Kidney (tissue), 22 donors: ENCODE measurements around the gene NT5C2. TPM values are rescaled to one million over a fixed set of nuclear protein-coding genes. Genes with fewer than 3 reads are reported as not detected.
A peak's percentile ranks its signal among the peaks of the same experiment; 100 is the strongest.

Source experiments
- DNase-seq, 5 donors: peaks; one replicate each; pipeline ENCODE4 v3.0.0-alpha.2; 2013 to 2020
- FAIRE-seq: peaks from 2 replicates; lab custom pipeline; 2012; peaks lifted over from hg19 to GRCh38; lab: Jason Lieb, UNC
- H3K27ac ChIP-seq, 2 donors: one replicate each; pipeline ENCODE4 v1.7.0; 2013; ENCODE audit warnings: low read depth in 2 of 2, low read length in 2 of 2, inconsistent platforms in 1 of 2
- H3K27me3 ChIP-seq: one replicate; pipeline ENCODE4 v1.7.1; 2013; ENCODE audit warnings: low read length, inconsistent platforms; ENCODE audit not compliant: control insufficient read depth, insufficient read depth
- H3K36me3 ChIP-seq, 3 donors: one replicate each; pipeline versions ENCODE4 v1.7.0 to v1.7.1; 2013; ENCODE audit warnings: low read length in 3 of 3, control low read depth in 1 of 3, inconsistent platforms in 1 of 3; ENCODE audit not compliant: insufficient read depth in 3 of 3, control insufficient read depth in 2 of 3
- H3K4me1 ChIP-seq, 3 donors: one replicate each; pipeline versions ENCODE4 v1.7.0 to v1.7.1; 2013; ENCODE audit warnings: low read length in 3 of 3, inconsistent platforms in 1 of 3, low read depth in 1 of 3; ENCODE audit not compliant: control insufficient read depth in 2 of 3, insufficient read depth in 2 of 3
- H3K4me3 ChIP-seq, 3 donors: one replicate each; pipeline versions ENCODE4 v1.7.0 to v1.8.1; 2013; ENCODE audit warnings: low read length in 3 of 3, control low read depth in 1 of 3, inconsistent platforms in 1 of 3
- H3K9ac ChIP-seq, 3 donors: one replicate each; pipeline versions ENCODE4 v1.7.0 to v1.7.1; 2013; ENCODE audit warnings: low read length in 3 of 3, control low read depth in 1 of 3, inconsistent platforms in 1 of 3
- H3K9me3 ChIP-seq, 3 donors: one replicate each; pipeline versions ENCODE4 v1.7.0 to v1.7.1; 2013; ENCODE audit warnings: low read length in 3 of 3, control low read depth in 1 of 3, inconsistent platforms in 1 of 3; ENCODE audit not compliant: control insufficient read depth in 2 of 3, insufficient read depth in 1 of 3
- CTCF ChIP-seq: IDR thresholded peaks from 3 replicates; pipeline ENCODE4 v1.5.1; 2012; ENCODE audit warnings: mild to moderate bottlenecking, moderate library complexity, borderline replicate concordance; ENCODE audit not compliant: insufficient read depth; ENCODE audit errors: extremely low read depth
- intact Hi-C: fragments of 100-400 bp; cut with DNase I; formaldehyde crosslinking; loops from one replicate; pipeline ENCODE4 v1.11.1; 2022
- long read RNA-seq, 10 donors: library from polyadenylated mRNA in 1 of 10; unstranded in 1 of 10; transcript quantifications; one replicate each; pipeline ENCODE4 v2.0.0 and lab custom pipeline, GENCODE V29; 2021 to 2026
- polyA plus RNA-seq: library from polyadenylated mRNA; stranded (reverse); fragments of 350-450 nt; fragmentation: Illumina TruSeq; extraction: RNeasy Lipid Tissue Mini Kit (QIAGEN cat#74804); gene quantifications from one replicate; pipeline ENCODE4 v1.2.3, GENCODE V29; 2014; ENCODE audit warnings: low read depth, low replicate concordance; ENCODE audit not compliant: insufficient read depth
- total RNA-seq: library from RNA; stranded (reverse); fragmentation: NEBNext Ultra II Directional; extraction: Animal tissue kit (Norgen Biotek cat#: 25700); gene quantifications from one replicate; pipeline ENCODE4 v1.2.1, GENCODE V29; 2021
- donor health status: control.
- donor health status: control.
- donor health status: control.
- donor health status: control.
- donor health status: control.
- donor health status: DM: yes; HTN: yes; CAD: no.
- donor health status: Normal renal cell carcinoma (clear cell type).

NT5C2 gene
- 91.7 TPM for total RNA-seq
- polyA plus RNA-seq: 30.9 TPM
- long read RNA-seq, donor 1, partial matches to known transcripts: 0 of 4 reads
- long read RNA-seq, donor 1, other reads (novel, unspliced or antisense): 0 of 4 reads
- long read RNA-seq, donor 2, partial matches to known transcripts: 0 of 1 reads
- long read RNA-seq, donor 2, other reads (novel, unspliced or antisense): 0 of 1 reads
- long read RNA-seq, donor 3, partial matches to known transcripts: 0 of 3 reads
- long read RNA-seq, donor 3, other reads (novel, unspliced or antisense): 0 of 3 reads
- long read RNA-seq, donor 4, transcript NT5C2-201 (18 exons, 3,435 nt): major isoform, 6 of 7 reads
- long read RNA-seq, donor 4, partial matches to known transcripts: 0 of 7 reads
- long read RNA-seq, donor 4, other reads (novel, unspliced or antisense): 0 of 7 reads
- long read RNA-seq, donor 5: 0 reads
- long read RNA-seq, donor 6, partial matches to known transcripts: 0 of 1 reads
- long read RNA-seq, donor 6, other reads (novel, unspliced or antisense): 0 of 1 reads
- long read RNA-seq, donor 7, partial matches to known transcripts: 6 of 35 reads
- long read RNA-seq, donor 7, other reads (novel, unspliced or antisense): 28 of 35 reads
- long read RNA-seq, donor 8: 0 reads
- long read RNA-seq, donor 9, partial matches to known transcripts: 0 of 4 reads
- long read RNA-seq, donor 9, other reads (novel, unspliced or antisense): 0 of 4 reads
- long read RNA-seq, donor 10, partial matches to known transcripts: 0 of 2 reads
- long read RNA-seq, donor 10, other reads (novel, unspliced or antisense): 0 of 2 reads

- Histone ChIP-seq H3K27ac (peak within 1 kb of the TSS; percentile 97 to 99), H3K4me1 (peaks cover 0 to 17% (median 8%) of the 10 kb centered on the region in 3 donors), H3K36me3 (no peaks in the 10 kb centered on the region), H3K27me3 (no peaks in the 10 kb centered on the region), H3K4me3 (peak within 1 kb of the TSS; percentile 79 to 93 (median 85)), H3K9me3 (no peaks in the 10 kb centered on the region), H3K9ac (peak within 1 kb of the TSS; percentile 66 to 96 (median 72))
- no peak for FAIRE-seq
- intact Hi-C loops: no loop called here
- no peak for TF ChIP-seq CTCF
- peak; percentile 84 to 93 (median 85) for DNase-seq
Measured at GRCh38 chr10:103193107-103193819, at the start of gene NT5C2. Gene NT5C2, minus strand, starts transcription at chr10:103193272. Its CDS starts 18,314 bp downstream, at chr10:103174958.

GRCh38 chr10:103241262-103242011 is 48.4 kb upstream of the NT5C2 start:
- Histone ChIP-seq H3K9me3 (no peaks in the 10 kb centered on the region), H3K4me3 (peak overlapping the region in 2 of 3 donors; percentile 42), H3K4me1 (peaks cover 0 to 13% (median 12%) of the 10 kb centered on the region in 3 donors), H3K27ac (peak overlapping the region; percentile 81 to 90), H3K36me3 (no peaks in the 10 kb centered on the region), H3K27me3 (no peaks in the 10 kb centered on the region), H3K9ac (peak overlapping the region in 1 of 3 donors; percentile 47)
- FAIRE-seq (no peak), DNase-seq (peak; percentile 48 to 77 (median 68))
- intact Hi-C loops: loop anchor here (10.0 kb wide), 1 partner anchor 327 kb away; the partner anchor contains the start of gene CNNM2
- TF ChIP-seq CTCF: no peak
